SK-N-SH treated with all-trans-retinoic acid at 6 μM for 48 hours (cell line): ENCODE data around the gene BTBD17.
"Not testable (repeated sequence)": the region's sequence is repeated elsewhere in the genome, so short reads cannot be mapped to it uniquely, and the experiment has no call there.

Source experiments
- ARNTL ChIP-seq: fragments of 450-650 bp; formaldehyde crosslinking; IDR thresholded peaks from 2 replicates; pipeline ENCODE4 v1.5.0; 2020; ENCODE audit warnings: low read depth, mild to moderate bottlenecking, moderate library complexity, borderline replicate concordance
- ISL1 ChIP-seq: fragments of 250-450 bp; sonication (Bioruptor Pico); IDR thresholded peaks from 2 replicates; pipeline ENCODE4 v2.1.2; 2022; ENCODE audit warnings: mild to moderate bottlenecking, moderate library complexity
- POU6F1 ChIP-seq: fragments of 250-450 bp; sonication (Bioruptor Pico); IDR thresholded peaks from 2 replicates; pipeline ENCODE4 v1.8.0; 2021; ENCODE audit warnings: low read depth, mild to moderate bottlenecking, moderate library complexity, borderline replicate concordance
- PPARA ChIP-seq: fragments of 250-450 bp; sonication (Bioruptor Pico); IDR thresholded peaks from 2 replicates; pipeline ENCODE4 v1.5.0; 2020; ENCODE audit warnings: mild to moderate bottlenecking, borderline replicate concordance
- TOX ChIP-seq: fragments of 250-450 bp; sonication (Bioruptor Pico); IDR thresholded peaks from 2 replicates; pipeline ENCODE4 v1.8.0; 2021; ENCODE audit warnings: mild to moderate bottlenecking, moderate library complexity, borderline replicate concordance
- ZNF8 ChIP-seq: fragments of 450-650 bp; formaldehyde crosslinking; IDR thresholded peaks from 2 replicates; pipeline ENCODE4 v1.5.0; 2020; ENCODE audit warnings: mild to moderate bottlenecking, moderate library complexity
- TF ChIP-seq, protein P1 (sequence below): fragments of 250-450 bp; sonication (Bioruptor Pico); IDR thresholded peaks from 2 replicates; pipeline ENCODE4 v1.5.0; 2020; ENCODE audit warnings: mild to moderate bottlenecking, moderate library complexity
- TF ChIP-seq, protein P2 (sequence below): fragments of 250-450 bp; sonication (Bioruptor Pico); IDR thresholded peaks from 2 replicates; pipeline ENCODE4 v1.8.0; 2020; ENCODE audit warnings: mild to moderate bottlenecking, moderate library complexity, borderline replicate concordance
- TF ChIP-seq, protein P3 (sequence below): fragments of 250-450 bp; sonication (Bioruptor Pico); IDR thresholded peaks from 2 replicates; pipeline ENCODE4 v1.5.1; 2020; ENCODE audit warnings: low read depth, mild to moderate bottlenecking, moderate library complexity

DNA sequence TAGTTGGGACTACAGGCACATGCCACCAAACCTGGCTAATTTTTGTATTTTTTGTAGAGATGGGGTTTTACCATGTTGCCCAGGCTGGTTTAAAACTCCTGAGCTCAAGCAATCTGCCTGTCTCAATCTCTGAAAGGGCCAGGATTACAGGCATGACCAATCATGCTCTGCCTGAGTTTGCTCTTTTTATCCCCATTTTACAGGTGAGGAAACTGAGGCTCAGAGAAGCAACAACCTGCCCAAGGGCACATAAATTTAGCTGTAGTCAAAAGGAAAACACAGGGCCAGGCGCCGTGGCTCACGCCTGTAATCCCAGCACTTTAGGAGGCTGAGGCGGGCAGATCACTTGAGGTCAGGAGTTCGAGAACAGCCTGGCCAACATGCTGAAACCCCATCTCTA is 43.6 kb upstream of the BTBD17 start:
- not testable (repeated sequence) for TF ChIP-seq POU6F1, TOX, ARNTL, ISL1, ZNF8, PPARA (CRISPR knock-in tag)
- TF ChIP-seq, protein P1, sequence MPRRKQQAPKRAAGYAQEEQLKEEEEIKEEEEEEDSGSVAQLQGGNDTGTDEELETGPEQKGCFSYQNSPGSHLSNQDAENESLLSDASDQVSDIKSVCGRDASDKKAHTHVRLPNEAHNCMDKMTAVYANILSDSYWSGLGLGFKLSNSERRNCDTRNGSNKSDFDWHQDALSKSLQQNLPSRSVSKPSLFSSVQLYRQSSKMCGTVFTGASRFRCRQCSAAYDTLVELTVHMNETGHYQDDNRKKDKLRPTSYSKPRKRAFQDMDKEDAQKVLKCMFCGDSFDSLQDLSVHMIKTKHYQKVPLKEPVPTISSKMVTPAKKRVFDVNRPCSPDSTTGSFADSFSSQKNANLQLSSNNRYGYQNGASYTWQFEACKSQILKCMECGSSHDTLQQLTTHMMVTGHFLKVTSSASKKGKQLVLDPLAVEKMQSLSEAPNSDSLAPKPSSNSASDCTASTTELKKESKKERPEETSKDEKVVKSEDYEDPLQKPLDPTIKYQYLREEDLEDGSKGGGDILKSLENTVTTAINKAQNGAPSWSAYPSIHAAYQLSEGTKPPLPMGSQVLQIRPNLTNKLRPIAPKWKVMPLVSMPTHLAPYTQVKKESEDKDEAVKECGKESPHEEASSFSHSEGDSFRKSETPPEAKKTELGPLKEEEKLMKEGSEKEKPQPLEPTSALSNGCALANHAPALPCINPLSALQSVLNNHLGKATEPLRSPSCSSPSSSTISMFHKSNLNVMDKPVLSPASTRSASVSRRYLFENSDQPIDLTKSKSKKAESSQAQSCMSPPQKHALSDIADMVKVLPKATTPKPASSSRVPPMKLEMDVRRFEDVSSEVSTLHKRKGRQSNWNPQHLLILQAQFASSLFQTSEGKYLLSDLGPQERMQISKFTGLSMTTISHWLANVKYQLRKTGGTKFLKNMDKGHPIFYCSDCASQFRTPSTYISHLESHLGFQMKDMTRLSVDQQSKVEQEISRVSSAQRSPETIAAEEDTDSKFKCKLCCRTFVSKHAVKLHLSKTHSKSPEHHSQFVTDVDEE (CRISPR knock-in tag): not testable (repeated sequence)
- TF ChIP-seq, protein P2, sequence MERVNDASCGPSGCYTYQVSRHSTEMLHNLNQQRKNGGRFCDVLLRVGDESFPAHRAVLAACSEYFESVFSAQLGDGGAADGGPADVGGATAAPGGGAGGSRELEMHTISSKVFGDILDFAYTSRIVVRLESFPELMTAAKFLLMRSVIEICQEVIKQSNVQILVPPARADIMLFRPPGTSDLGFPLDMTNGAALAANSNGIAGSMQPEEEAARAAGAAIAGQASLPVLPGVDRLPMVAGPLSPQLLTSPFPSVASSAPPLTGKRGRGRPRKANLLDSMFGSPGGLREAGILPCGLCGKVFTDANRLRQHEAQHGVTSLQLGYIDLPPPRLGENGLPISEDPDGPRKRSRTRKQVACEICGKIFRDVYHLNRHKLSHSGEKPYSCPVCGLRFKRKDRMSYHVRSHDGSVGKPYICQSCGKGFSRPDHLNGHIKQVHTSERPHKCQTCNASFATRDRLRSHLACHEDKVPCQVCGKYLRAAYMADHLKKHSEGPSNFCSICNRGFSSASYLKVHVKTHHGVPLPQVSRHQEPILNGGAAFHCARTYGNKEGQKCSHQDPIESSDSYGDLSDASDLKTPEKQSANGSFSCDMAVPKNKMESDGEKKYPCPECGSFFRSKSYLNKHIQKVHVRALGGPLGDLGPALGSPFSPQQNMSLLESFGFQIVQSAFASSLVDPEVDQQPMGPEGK (CRISPR knock-in tag): not testable (repeated sequence)
- TF ChIP-seq, protein P3, sequence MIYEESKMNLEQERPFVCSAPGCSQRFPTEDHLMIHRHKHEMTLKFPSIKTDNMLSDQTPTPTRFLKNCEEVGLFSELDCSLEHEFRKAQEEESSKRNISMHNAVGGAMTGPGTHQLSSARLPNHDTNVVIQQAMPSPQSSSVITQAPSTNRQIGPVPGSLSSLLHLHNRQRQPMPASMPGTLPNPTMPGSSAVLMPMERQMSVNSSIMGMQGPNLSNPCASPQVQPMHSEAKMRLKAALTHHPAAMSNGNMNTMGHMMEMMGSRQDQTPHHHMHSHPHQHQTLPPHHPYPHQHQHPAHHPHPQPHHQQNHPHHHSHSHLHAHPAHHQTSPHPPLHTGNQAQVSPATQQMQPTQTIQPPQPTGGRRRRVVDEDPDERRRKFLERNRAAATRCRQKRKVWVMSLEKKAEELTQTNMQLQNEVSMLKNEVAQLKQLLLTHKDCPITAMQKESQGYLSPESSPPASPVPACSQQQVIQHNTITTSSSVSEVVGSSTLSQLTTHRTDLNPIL: not testable (repeated sequence)
